Lower lobe of right lung (tissue), 2 donors: ENCODE measurements around the gene ZNF184. TPM values are rescaled to one million over a fixed set of nuclear protein-coding genes. Genes with fewer than 3 reads are reported as not detected.

ENCODE experiments used
- ATAC-seq, 2 donors: fragments of 200-7000 bp; cut with Tn5 transposase; one replicate each; pipeline ENCODE4 v1.9.1; 2020 to 2022; ENCODE audit warnings: mild to moderate bottlenecking in 2 of 2, moderate library complexity in 2 of 2
- DNase-seq: peaks from one replicate; pipeline ENCODE4 v3.0.0-alpha.2; 2020
- H3K27ac ChIP-seq: fragments of 200-600 bp; one replicate; pipeline ENCODE4 v1.8.0; 2022
- H3K27me3 ChIP-seq: fragments of 200-600 bp; one replicate; pipeline ENCODE4 v1.8.0; 2022; ENCODE audit warnings: low read depth
- H3K36me3 ChIP-seq: fragments of 200-600 bp; one replicate; pipeline ENCODE4 v1.8.0; 2022; ENCODE audit warnings: mild to moderate bottlenecking
- H3K4me1 ChIP-seq: fragments of 200-600 bp; one replicate; pipeline ENCODE4 v1.8.0; 2022
- H3K4me3 ChIP-seq: fragments of 200-600 bp; one replicate; pipeline ENCODE4 v1.8.0; 2022; ENCODE audit warnings: mild to moderate bottlenecking
- H3K9me3 ChIP-seq: fragments of 200-600 bp; one replicate; pipeline ENCODE4 v1.8.0; 2022
- intact Hi-C: fragments of 100-400 bp; cut with DNase I; formaldehyde crosslinking; loops from one replicate; pipeline ENCODE4 v1.11.0; 2022
- long read RNA-seq: library from polyadenylated mRNA; unstranded; transcript quantifications from one replicate; pipeline ENCODE4 v2.0.0, GENCODE V29; 2021
- total RNA-seq: library from RNA; stranded (reverse); fragmentation: NEBNext Ultra II Directional; extraction: Animal tissue kit (Norgen Biotek cat#: 25700); gene quantifications from one replicate; pipeline ENCODE4 v1.2.1, GENCODE V29; 2021
- TF ChIP-seq, protein P1 (sequence below): fragments of 200-600 bp; IDR thresholded peaks from one replicate; pipeline ENCODE4 v1.8.0; 2022; ENCODE audit warnings: antibody characterized with exemption, mild to moderate bottlenecking
- donor health status: DM: no; HTN: yes; CAD: no; lungs with severe emphysema.

Gene ZNF184
- 6.6 TPM for total RNA-seq
- long read RNA-seq, partial matches to known transcripts: 0 of 17 reads
- long read RNA-seq, other reads (novel, unspliced or antisense): 12 of 17 reads

DNA sequence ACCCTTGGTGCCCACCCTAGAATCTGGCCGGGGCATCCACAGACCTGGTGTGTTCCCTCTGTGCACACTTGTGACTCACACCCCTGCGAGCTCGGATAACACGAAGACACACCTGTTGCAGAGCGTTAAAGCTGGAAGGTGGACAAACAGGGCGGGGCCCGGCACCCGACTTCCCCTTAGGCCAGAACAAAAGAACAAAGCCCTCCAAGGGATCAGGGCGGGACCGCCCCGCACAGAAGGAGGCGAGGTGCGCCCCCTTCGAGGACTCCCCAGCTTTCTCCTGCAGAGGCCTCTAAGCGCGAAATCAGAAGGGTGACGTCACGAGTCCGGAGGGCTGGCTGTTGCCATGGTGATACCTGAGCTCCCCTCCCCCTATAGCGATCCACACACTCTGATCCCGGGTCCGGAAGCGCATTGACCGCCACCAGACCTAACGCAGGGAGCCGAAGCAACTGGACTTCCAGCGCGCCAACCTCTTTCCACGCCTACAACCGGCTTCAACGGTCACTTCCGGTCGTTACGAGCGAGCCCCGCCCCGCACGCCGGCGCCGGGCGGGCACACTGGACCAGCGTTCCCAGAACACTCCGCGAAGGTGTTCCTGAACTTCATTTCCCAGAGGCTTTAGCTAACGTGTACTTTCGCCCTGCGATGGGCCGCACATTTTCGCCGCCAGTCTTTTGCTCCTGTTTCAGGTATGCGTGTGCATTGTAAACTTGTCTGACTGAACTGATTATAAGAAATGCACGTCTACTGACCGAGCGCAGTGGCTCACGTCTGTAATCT lies at the start of gene ZNF184:
TSS of gene ZNF184 (minus strand) at position 489 of the 784 bp plus-strand sequence. CDS start 811 bp downstream, outside the sequence.
- Histone ChIP-seq H3K9me3 (no peaks in the 10 kb centered on the region), H3K4me3 (peak within 1 kb of the TSS; percentile 82), H3K27me3 (no peaks in the 10 kb centered on the region), H3K36me3 (peaks cover 24% of the 10 kb centered on the region), H3K4me1 (peaks cover 24% of the 10 kb centered on the region), H3K27ac (peak within 1 kb of the TSS; percentile 92)
- DNase-seq (peak; percentile 96), ATAC-seq (peak; percentile 99)
- TF ChIP-seq, protein P1, sequence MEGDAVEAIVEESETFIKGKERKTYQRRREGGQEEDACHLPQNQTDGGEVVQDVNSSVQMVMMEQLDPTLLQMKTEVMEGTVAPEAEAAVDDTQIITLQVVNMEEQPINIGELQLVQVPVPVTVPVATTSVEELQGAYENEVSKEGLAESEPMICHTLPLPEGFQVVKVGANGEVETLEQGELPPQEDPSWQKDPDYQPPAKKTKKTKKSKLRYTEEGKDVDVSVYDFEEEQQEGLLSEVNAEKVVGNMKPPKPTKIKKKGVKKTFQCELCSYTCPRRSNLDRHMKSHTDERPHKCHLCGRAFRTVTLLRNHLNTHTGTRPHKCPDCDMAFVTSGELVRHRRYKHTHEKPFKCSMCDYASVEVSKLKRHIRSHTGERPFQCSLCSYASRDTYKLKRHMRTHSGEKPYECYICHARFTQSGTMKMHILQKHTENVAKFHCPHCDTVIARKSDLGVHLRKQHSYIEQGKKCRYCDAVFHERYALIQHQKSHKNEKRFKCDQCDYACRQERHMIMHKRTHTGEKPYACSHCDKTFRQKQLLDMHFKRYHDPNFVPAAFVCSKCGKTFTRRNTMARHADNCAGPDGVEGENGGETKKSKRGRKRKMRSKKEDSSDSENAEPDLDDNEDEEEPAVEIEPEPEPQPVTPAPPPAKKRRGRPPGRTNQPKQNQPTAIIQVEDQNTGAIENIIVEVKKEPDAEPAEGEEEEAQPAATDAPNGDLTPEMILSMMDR: no peak
- intact Hi-C loops: no loop called here

DNA sequence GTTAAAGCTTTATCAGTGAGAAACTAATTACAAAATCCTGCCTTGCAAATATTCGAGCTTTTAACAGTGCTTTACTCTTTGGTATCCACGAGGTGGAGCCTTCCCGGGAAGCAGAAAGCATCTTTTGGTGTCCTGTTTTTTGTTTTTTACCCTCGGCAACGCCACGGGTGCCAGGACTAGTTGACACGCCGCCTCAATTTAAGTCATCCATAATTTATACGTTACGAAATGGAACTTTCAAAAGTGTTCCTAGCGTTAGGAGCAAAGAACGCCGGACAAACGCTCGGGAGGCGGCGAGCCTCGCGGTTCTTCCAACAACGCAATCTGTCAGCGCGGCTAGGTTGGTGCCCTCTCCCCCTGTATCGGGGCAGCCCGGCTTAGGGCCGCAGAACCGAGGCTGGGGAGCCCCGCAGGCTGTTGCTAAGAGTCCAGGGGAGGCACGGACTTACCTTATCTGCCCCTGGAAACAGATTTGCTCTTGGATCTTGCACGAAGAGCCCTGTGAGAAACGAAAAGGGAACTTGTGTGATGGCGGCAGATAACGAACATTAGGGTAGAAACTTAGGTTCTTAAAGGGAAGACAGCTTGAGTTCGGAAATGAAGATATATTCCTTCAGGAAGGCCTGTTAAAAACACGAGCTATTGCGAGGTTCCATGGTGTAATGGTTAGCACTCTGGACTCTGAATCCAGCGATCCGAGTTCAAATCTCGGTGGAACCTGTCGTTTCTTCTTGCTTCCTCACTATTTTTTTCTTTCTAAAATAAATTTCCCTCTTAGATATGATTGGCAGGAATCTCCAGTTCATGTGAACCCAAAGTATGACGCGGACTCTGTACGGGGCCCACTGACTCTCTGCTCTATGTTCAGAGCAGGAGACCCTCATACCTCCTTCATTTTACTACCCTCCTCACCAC lies 46.2 kb upstream of the ZNF184 start:
- peak overlapping the region; percentile 90 for H3K27ac ChIP-seq
- intact Hi-C loops: no loop called here
- peaks cover 29% of the 10 kb centered on the region for H3K27me3 ChIP-seq
- peak overlapping the region; percentile 77 for H3K4me3 ChIP-seq
- TF ChIP-seq, protein P1: peak; percentile 62
- H3K9me3 ChIP-seq: no peaks in the 10 kb centered on the region
- peaks cover 12% of the 10 kb centered on the region for H3K4me1 ChIP-seq
- ATAC-seq (peak; percentile 89 to 96), DNase-seq (peak; percentile 62)
- H3K36me3 ChIP-seq: no peaks in the 10 kb centered on the region

DNA sequence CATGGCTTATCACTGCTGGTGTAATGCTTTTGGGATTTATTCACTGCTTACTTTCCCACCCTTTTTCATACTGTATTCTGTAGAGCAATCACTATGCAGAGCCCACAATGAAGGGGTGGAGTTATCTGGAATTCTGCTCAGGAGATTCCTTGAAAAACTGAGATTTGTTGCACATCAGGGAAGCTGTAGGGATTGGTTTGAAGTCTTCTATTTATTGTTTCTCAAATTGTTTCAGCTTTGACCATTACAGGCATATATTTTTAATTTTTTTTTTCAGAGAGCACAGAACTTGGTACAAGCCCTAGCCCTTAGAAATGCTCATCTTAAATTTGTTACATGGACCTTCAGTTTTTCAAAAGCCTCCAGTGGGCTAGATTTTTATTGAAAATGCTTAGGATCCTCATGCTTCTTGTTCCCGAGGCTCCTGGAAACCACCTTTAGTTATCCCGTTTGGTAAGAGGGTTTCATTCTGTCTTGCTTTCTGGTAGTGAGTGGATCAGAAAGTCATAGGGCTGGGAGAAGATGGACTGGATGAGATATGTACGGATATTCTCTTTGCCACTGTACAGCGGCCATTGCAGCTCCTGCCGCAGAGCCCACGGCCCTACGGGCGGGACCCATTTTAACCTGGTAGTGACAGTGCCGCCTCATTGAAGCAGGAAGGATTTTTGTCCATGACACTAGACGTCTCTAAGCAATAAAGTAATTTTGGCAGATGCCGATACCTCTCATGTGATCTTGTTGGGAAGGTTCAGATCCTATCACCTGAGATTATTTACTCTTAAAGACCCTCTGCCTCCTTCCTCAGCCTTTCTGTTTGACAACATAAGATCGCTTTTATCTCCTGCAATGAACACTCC lies 45.3 kb upstream of the ZNF184 start:
- intact Hi-C loops: no loop called here
- DNase-seq (no peak), ATAC-seq (peak in 1 of 2 donors; percentile 53)
- Histone ChIP-seq H3K36me3 (no peaks in the 10 kb centered on the region), H3K4me1 (peaks cover 12% of the 10 kb centered on the region), H3K27me3 (peaks cover 38% of the 10 kb centered on the region), H3K9me3 (no peaks in the 10 kb centered on the region), H3K4me3 (peak overlapping the region; percentile 77), H3K27ac (peak overlapping the region; percentile 90)
- TF ChIP-seq, protein P1: no peak

DNA sequence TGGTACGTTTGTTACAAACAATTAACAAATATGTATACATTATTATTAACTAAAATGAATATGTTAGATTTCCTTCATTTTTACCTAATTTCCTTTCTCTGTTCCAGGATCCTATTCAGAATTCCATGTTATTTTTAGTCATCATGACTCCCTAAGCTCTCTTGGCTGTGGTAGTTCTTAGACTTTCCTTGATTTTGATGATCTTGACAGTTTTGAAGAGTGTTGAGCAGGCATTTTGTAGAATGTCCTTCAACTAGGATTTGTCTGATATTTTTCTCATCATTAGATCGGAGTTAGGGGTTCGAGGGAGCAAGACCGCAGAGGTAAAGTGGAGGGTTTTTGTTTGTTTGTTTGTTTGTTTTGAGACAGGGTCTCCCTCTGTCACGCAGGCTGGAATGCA lies 44.3 kb upstream of the ZNF184 start:
- no peak for ATAC-seq
- intact Hi-C loops: no loop called here
- peaks cover 12% of the 10 kb centered on the region for H3K4me1 ChIP-seq
- no peak overlapping the region for H3K27ac ChIP-seq
- H3K36me3 ChIP-seq: no peaks in the 10 kb centered on the region
- TF ChIP-seq, protein P1: no peak
- H3K27me3 ChIP-seq: peaks cover 45% of the 10 kb centered on the region
- DNase-seq: no peak
- H3K4me3 ChIP-seq: no peak overlapping the region
- H3K9me3 ChIP-seq: no peaks in the 10 kb centered on the region
